DMS 273 treated with DMSO at 0.1 percent for 48 hours (cell line): ENCODE data around the gene FCF1.
A peak's percentile ranks its signal among the peaks of the same experiment; 100 is the strongest.
"Not testable (repeated sequence)": the region's sequence is repeated elsewhere in the genome, so short reads cannot be mapped to it uniquely, and the experiment has no call there.

Experiments
- DNase-seq: peaks from one replicate; lab custom pipeline; 2025; lab: John Stamatoyannopoulos, UW

FCF1 gene

GRCh38 chr14:74702293-74702692 is 10.7 kb upstream of the FCF1 start:
- DNase-seq, result no peak

DNA sequence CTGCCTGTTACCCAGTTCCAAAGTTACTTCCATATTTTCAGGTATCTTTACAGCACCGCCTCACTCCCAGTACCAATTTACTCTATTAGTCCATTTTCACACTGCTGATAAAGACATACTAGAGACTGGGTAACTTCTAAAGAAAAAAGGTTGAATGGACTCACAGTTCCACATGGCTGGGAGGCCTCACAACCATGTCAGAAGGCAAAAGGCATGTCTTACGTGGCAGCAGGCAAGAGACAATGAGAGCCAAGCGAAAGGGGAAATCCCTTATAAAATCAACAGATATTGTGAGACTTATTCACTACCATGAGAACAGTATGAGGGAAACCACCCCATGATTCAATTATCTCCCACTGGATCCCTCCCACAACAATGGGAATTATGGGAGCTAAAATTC is 9.9 kb upstream of the FCF1 start:
- no peak for DNase-seq

DNA sequence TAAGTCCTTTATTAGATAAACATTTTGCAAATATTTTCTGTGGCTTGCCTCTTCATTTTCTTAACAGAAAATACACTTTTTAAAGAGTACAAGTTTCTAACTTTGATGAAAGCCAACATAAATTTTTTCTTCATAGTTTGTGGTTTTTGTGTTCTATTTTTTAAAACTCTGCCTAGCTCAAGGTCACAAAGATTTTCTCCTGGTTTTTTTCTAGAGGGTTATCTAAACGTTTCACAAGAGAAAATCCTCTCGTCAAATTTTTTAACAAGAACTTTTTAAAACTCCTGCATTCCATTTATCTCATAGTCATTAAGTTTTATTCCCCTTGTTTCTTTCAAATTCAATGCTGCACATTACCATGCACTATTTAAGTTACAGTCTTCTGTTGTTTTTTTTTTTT is 8.3 kb upstream of the FCF1 start:
- DNase-seq, result no peak

DNA sequence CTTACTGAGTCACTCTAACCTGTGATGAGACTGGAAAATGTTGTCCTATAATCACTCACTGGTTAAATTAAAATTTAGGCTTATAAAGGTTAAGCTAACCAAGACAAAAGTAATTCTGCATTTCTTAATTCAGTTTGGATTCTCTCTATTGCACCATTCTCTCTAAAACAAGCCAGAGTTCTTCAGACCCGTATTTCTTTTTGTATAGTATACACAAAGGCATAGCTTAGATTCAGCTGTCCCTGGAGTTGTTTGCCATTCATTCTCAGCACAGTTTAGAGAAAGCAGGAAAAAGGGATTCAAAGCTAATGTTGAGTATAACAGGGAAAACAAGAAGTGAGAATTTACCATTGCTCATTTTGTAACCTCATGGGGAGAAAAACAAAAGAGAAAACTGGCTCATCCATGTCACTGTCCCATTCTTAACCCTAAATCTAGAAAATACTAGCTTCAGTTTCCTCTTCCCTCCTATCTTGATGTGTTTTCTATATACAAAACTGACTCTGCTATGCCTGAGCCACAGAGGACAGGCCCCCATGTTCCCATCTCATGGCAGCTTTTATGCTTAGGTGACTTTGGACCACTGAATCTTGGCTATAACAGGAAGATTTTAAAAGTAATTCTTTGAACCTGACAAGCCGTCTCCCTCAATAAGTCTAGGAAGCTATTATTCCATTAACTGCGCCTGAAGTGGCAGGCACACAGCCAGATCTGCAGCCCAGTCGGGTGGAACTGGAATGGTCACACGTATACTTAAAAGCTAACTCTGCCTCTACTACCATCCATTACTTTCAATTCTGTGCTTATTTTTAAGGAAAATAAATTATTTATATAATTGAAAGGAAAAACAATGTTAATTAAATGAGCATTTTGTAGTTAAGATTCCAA is 7.1 kb upstream of the FCF1 start:
- no peak for DNase-seq

DNA sequence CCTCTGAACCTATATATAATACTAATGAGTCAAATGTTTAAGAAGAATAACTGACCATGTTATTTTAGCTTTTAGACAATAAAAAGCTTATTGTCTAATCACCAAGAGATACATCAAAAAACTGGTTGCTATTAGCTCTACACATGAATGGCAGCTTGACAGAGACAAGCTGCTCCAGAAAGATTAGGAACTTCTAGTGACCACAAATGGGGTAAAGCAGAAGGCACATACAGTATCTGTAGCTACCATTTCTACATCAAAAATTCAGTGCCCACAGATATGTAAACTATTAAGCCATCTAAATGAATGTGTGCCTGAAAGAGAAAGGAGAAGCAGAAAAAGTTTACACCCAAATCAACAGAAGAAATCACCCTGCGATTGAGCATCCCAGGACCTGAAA is 2.5 kb upstream of the FCF1 start:
- no peak for DNase-seq

DNA sequence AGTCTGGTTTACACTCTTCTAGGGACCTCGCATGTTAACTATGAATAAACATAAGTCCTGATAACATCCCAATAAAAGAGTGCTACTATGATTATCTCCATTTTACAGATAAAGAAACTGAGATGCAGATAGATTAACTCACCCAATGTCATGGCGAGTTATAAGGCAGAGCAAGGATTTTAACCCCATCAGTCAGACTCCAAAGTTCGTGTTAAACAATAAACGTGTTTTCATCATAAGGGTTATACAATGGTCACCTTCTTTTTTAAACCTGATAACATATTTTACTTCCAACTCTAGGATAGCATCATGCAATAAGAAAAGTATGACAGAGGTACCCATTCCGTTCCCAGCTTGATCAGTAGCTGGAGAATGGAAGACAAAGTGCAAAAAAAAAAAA is 1.3 kb upstream of the FCF1 start:
- DNase-seq, result no peak

GRCh38 chr14:74713395-74713735 is 421 bp downstream of the FCF1 start:
- no peak for DNase-seq

GRCh38 chr14:74720526-74720925 is 7.6 kb downstream of the FCF1 start:
- no peak for DNase-seq

- no peak for DNase-seq
Observed at GRCh38 chr14:74723134-74723533, 10.2 kb downstream of the FCF1 start.

GRCh38 chr14:74732387-74732786 is 19.4 kb downstream of the FCF1 start:
- no peak for DNase-seq

DNA sequence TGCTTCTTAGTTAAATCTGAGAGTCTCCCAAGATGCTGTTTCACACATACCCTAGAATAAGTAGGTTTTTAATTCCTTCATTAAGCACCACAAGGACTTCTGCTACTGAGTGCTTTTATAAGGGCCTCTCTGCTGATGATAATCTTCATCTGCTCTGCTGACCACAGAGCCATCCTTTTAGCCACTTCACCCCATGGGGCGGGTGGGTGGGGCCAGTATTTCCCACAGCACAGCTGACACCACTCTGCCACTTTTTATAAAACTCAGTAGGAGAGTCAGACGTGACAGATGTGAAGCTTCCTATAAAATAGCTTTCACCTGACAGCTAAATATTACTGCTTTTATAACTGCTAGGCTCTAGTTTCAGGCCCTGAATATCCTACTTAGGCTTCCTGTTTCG is 20.3 kb downstream of the FCF1 start:
- DNase-seq, result no peak

GRCh38 chr14:74735125-74735524 is 22.2 kb downstream of the FCF1 start:
- no peak for DNase-seq

DNA sequence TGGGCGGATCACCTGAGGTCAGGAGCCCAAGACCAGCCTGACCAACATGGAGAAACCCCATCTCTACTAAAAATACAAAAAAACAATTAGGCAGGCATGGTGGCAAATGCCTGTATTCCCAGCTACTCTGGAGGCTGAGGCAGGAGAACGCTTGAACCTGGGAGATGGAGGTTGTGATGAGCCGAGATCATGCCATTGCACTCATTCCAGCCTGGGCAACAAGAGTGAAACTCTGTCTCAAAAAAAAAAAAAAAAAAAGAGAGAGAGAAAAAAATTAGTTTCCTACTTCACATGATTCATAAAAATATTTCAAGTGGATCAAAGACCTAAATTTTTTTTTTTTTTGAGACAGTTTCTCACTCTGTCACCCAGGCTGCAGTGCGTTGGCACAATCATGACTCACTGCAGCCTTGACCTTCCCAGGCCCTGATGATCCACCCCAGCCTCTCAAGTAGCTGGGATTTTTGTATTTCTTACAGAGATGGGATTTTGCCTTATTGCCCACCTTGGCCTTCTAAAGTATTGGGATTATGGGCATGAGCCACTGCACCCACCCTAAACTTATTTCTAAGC is 24.9 kb downstream of the FCF1 start:
- no peak for DNase-seq

DNA sequence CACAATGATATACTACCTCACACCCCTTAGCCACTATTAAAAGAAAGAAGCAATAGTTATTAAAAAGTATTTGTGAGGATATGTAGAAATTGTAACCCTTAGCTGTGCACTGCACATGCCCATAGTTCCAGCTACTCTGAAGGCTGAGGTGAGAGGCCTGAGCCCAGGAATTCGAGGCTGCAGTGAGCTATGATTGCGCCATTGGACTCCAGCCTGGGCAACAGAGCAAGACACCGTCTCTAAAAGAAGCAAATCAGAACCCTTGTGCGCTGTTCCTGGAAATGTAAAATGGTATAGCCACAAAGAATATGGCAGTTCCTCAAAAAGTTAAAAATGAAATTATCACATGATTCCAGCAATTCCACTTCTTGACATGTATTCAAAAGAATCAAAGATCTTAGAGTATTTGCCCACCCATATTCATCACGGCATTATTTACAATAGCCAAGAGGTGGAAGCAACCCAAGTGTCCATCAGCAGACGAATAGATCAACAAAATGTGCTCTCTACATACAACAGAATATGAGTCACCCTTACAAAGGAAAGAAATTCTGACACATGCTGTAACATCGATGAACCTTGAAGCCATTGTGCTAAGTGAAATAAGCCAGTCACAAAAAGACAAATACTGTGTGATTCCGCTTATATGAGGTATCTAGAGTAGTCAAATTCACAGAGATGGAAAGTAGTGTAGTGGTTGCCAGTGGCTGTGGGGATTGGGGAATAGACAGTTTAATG is 26.5 kb downstream of the FCF1 start:
- no peak for DNase-seq

GRCh38 chr14:74747237-74747636 is 34.3 kb downstream of the FCF1 start:
- DNase-seq, result no peak

- DNase-seq, result no peak
Observed at GRCh38 chr14:74754157-74754556, 41.2 kb downstream of the FCF1 start.

- no peak for DNase-seq
Observed at GRCh38 chr14:74754899-74755298, 42.0 kb downstream of the FCF1 start.

DNA sequence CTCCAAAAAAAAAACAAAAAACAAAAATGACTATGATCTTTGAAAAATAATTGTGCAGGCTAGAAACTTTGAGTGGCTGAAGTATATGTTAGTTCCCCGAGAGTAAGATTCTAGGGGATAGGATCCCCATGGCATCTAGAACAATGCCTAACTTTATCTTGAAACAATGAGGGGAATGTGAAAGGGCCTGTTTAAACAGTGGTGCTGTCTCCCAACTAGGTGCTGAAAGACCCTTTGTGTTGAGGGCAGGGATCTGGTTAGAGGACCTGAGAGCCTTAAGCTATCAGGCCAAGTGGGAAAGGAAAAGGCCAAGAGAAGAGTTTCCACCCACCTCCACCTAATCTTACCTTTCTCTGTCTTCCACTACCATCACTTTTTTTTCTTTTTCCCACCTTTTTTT is 43.4 kb downstream of the FCF1 start:
- no peak for DNase-seq

- not testable (repeated sequence) for DNase-seq
Observed at GRCh38 chr14:74758505-74758904, 45.6 kb downstream of the FCF1 start.

DNA sequence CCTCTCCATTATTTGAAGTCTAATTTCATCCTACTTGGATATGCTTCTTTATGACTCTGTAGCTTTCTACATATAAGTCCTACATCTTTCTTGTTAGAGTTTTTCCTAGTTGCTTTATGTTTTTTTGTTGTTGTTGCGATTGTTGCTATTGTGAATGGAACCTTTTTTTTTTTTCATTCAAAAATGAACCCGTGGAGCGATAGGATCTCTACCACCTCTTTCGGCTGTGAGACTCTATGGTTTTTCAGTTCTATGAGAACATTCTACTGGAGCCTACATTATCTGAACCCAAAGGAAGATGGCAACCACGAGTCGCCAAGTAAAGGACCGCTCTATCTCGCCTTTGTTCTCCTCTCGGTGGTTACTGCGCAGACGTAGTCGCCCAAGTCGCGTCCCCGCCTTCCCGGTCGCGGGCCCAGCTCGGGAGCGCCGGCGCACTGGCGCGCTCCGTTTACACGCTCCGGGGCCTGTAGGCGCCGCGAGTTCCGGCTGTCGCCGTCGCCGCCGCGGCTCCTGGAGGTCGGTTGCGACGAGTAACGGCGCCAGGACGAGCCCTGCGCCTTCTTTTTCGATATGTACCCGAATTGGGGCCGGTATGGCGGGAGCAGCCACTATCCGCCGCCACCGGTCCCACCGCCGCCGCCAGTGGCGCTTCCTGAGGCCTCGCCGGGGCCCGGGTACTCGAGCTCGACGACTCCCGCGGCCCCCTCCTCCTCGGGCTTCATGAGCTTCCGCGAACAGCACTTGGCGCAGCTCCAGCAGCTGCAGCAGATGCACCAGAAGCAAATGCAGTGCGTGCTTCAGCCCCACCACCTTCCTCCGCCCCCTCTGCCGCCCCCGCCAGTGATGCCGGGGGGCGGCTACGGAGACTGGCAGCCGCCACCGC is 50.2 kb downstream of the FCF1 start, which contains the start of gene YLPM1:
YLPM1 (plus strand) TSS at position 400 of the 886 bp plus-strand sequence; CDS start at position 574, 174 bp downstream.
- peak; percentile 97 for DNase-seq

DNA sequence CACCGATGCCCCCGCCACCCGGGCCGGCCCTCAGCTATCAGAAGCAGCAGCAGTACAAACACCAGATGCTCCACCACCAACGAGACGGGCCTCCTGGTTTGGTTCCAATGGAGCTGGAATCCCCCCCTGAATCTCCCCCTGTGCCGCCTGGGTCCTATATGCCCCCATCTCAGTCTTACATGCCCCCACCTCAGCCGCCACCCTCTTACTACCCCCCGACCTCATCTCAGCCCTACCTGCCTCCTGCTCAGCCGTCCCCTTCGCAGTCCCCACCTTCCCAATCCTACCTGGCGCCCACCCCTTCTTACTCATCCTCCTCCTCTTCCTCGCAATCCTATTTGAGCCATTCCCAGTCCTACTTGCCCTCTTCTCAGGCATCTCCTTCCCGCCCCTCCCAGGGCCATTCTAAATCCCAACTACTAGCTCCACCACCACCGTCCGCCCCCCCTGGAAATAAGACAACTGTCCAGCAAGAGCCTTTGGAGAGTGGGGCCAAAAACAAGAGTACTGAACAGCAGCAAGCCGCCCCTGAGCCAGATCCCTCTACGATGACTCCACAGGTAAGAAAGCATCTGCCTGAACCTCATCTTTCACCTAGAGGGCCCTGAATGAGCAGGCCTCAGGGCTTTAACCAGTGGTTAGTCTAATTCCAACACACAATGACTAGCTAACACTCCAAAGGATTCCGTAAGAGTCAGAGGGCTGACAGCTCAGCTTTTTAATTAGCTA is 51.0 kb downstream of the FCF1 start:
- DNase-seq, result no peak
